ENCODE results near the gene PPP1R26.

PPP1R26 gene

GRCh38 chr9:135488527-135488926 lies 8.9 kb downstream of the PPP1R26 start:
- DNase-seq, result no peak

DNA sequence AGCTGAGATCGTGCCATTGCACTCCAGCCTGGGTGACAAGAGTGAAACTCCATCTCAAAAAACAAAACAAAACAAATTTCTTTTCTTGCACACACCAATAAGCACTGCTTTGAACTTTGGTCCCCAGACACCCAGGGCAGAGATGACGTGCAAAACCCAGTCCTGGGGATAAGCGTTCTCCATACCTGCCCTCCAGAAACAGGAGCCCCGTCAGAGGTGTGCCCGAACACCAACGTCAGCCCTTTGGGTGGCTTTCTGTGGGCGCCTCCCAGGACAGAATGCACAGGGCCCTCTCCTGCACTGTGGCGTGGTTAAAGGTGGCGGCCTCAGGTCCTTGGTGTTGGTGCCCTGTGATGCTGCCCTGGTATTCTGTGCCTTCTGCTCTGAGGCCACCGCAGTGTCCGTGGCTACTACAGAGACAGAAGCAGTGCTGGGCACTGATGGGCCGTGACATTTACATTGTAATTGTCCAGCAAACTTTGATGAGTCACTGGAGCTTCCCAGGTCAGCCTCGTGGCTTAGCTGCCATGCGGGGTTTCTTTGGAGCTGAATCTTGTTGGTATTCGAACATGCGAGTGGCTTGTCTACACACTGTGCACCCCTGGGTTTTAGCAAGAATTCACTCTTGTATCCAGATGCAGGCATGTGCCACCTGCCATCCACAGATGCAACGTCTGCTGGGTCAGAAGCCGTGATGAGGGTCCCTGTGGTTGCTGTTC lies 9.8 kb downstream of the PPP1R26 start:
- no peak for DNase-seq

GRCh38 chr9:135490166-135490870 lies 10.7 kb downstream of the PPP1R26 start:
- DNase-seq, result no peak

DNA sequence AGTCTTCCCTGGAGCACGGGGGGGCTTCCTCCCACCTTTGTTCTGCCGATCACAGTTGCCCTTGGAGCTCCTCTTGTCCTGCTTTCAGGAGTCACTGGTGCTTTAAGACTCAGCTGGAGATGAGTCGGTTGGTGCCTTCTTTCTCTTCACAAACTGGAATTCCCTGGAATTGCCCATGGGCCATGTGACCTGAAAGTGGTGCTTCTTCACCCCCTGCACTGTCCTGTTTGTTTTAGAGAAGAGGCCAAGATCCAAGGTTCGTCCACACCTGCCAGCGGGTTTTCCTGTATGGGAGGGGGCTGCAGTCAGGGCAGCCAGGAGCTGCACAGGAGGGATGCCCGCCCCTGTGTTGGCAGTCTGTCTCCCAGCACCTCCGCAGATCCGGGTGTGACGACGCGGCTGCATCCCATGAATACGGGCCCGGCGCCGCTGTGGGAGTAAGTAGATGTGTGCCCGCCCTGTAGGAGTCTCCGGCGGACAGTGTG lies 11.4 kb downstream of the PPP1R26 start:
- DNase-seq, result no peak

GRCh38 chr9:135491764-135492163 lies 12.2 kb downstream of the PPP1R26 start:
- DNase-seq, result no peak

- DNase-seq, result no peak
Measured at GRCh38 chr9:135492886-135493669, 13.5 kb downstream of the PPP1R26 start.

DNA sequence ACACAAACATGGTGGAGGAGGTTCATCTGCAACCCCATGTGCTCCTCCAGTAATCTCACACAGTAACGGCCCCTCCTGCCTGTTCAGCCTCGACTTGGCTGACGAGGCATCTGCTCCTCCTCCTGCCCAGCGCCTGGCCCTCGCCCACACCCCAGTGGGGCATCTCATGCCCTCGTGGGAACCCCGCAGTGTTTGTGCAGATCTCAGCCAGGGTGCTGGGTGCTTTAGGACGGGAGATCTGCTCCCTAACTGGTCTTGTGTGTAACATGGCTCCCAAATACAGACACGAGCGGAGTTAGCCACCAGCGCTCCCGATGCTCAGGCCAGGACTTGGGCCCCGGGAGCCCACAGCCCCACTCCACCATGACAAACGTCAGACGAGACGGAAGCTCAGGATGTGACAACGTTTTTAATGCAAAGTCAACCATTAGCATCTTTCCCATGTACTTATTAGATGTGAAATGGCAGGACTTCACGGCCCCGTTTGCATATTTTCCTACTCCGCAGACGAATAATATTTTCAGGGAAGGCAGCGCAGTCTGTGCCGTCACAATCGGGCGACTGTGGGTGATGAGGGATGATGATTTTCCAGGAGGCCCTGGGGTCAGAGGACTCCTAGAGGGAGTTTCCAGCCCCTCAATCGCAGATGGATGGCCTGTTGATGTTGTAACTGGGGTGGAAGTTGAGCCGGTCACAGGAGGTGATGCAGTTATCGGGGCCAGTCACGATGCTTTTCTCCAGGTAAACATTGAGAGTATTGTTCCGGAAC lies 15.4 kb downstream of the PPP1R26 start:
- DNase-seq, result no peak

DNA sequence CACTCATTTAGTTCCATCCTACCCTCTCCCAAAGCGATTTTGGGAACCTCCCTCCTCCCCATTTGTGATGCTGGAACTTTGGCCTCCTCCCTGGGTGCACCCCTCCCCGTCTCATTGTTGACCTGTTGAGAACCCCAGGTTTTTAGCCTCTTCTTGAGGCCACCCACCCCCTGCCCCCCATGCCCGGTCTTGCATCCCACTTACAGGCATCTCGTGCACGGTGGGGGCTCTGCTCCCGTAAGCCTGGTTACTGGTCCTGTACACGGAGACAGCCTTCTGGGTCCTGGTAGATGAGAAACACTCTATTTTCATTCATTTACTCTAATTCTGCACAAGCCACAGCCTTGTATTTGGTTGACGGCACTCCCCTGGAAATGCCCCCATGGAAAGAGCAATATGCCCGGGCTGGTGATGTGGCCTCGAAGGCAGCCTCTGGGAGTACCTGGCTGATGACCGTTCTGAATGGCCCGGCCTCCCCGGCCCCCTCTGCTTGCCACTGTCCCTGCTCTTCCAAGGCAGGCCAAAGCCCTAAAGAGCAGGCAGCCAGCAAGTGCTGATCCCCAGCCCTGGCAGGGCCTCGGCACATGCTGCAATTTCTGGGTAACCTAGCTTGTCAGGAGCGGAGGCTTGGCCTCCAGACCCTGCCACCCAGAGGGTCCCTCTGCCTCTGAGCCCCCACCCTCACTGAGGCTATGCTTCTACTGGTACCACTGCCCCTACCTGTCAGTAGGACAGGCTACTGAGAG lies 19.0 kb downstream of the PPP1R26 start:
- DNase-seq, result no peak

DNA sequence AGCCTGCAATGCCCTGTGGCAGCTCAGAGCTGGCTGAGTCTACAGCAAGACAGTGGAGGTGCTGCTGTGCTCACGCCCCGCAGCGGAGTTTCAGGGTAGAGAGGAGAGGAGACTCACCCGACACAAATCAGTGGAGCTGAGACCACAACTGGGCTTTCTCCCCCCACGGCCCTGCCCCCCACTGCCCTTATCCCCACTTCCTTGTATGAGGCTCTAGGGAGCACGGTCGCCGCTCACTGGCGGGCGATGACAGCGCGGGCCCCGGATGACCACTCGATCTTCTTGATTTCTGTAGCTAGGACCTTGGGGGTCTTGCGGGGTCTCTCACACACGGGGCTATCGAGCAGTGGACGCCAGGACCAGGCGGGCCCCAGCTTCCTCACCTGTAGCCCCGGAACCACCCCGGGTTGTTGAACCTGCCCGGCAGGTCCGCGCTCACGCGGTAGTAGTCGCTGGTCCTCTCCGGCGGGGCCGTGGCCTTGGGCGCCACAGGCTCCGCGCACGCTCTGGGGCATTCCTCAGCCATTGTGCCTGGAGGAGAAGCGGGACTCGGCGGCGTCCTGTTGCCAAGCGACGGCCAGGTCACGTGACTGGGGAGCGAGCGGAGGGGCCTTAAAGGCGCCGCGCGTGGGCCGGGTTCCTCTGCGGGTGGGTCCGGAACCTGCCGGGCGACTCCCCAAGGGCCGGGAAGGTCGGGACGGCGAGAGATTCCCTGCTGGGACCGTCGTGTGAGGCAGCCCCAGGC lies 19.9 kb downstream of the PPP1R26 start:
- DNase-seq, result peak; percentile 90

GRCh38 chr9:135500071-135500524 lies 20.5 kb downstream of the PPP1R26 start:
- DNase-seq, result no peak

- DNase-seq, result peak; percentile 88
Measured at GRCh38 chr9:135500525-135501260, 21.1 kb downstream of the PPP1R26 start, which contains the start of gene MRPS2. Gene MRPS2, plus strand, starts transcription at chr9:135500682. Its CDS starts 29 bp downstream, at chr9:135500711.

DNA sequence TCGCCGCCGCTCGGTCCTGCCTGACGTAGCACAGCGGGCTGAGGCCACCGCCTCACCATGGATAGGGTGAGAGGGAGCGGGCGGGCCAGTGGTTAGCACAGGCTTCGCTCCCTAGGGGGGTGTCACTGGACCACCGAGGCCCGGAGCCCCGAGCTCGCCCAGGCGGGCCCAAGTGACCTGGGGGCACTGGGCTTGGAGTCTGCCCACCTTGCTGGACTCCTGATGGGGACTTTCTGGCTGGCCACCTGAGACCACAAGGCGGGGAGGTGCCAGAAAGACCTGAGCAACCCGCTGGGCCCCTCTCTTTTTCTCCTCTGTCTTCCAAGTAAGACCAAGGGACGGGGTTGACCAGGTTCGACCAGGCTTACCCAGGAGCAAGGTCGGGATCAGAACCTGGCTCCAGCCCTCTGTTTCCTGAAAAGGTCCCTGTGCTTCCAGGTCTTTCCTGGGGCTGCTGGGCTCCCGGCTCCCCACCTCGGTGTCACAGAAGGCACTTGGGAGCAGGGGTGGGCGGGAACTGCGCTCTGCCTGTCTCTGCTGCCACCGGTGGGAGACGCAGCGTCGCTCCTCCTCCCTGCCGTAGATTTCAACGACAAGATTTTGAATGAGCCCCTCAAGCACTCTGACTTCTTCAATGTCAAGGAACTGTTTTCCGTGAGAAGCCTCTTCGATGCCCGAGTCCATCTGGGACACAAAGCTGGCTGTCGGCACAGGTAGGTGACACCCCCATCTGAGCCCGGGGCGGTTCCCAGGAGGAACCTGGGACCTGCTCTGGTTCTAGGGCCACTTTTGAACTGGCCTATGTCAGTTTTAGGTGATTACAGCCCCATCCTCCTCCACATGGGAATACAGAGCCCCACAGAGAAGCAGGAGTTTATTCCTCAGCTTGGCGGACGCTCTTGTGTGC lies 21.9 kb downstream of the PPP1R26 start:
- no peak for DNase-seq

GRCh38 chr9:135502168-135502872 lies 22.7 kb downstream of the PPP1R26 start:
- DNase-seq, result no peak

- no peak for DNase-seq
Measured at GRCh38 chr9:135502873-135503321, 23.3 kb downstream of the PPP1R26 start.

- no peak for DNase-seq
Measured at GRCh38 chr9:135503371-135504261, 24.0 kb downstream of the PPP1R26 start.

DNA sequence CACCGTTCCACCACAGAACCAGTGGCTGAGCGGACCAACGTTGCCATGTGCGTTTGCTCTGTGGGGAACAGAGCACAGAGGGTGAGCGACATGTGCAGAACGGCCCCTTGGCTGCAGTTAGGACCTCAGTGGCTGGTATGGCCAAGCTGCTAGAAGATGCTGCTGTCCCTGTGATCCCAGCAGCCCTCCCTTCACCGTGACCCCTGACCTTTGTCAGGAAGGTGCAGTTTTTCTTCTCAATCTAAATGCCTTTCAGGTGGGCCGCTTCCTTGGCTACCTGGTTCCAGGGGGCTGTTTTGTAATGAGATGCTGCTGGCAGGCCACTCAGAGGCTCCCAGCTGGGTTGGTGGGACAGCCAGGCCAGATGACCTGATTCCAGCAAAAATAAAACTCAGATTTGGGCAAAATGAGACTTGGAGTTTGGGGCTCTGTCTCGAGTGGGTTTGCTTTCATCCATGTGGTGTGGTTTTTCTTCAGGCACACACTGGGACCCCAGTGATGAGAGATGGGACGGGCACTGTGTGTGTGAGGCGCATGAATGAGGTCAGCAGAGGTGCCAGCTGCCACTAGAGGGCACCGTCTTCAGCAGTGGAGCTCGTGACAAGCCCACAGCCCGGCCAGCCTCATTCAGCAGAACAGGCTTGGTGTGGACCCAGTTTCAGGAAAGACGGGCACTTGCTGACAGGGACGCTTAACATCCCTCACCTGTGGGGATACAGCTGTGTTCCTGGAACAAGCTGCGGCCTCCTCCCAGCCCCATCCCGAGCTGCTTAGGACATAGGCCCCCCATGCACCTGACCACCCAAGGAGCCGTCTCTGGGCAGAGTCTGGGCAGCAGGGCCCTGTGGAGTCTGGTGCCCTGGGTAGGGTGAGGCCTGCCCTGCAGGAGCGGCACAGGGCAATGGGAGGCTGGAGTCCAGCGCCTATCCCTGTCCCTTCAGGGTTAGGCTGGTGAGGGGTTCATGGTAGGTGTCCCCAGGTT lies 25.0 kb downstream of the PPP1R26 start:
- peak; percentile 49 for DNase-seq

Measured in activated T-cell treated with anti-CD3 and anti-CD28 coated beads, Interleukin-2, amount 50 U/mL, for 1 hour (primary cell).